GM18858 (cell line): ENCODE data around the gene CCL4L2.
"Not testable (repeated sequence)": the region's sequence is repeated elsewhere in the genome, so short reads cannot be mapped to it uniquely, and the experiment has no call there.

Source experiments
- ATAC-seq: cut with Tn5 transposase; IDR thresholded peaks from one replicate; pipeline ENCODE4 v1.9.1; 2021; ENCODE audit not compliant: unreplicated experiment

Gene CCL4L2

DNA sequence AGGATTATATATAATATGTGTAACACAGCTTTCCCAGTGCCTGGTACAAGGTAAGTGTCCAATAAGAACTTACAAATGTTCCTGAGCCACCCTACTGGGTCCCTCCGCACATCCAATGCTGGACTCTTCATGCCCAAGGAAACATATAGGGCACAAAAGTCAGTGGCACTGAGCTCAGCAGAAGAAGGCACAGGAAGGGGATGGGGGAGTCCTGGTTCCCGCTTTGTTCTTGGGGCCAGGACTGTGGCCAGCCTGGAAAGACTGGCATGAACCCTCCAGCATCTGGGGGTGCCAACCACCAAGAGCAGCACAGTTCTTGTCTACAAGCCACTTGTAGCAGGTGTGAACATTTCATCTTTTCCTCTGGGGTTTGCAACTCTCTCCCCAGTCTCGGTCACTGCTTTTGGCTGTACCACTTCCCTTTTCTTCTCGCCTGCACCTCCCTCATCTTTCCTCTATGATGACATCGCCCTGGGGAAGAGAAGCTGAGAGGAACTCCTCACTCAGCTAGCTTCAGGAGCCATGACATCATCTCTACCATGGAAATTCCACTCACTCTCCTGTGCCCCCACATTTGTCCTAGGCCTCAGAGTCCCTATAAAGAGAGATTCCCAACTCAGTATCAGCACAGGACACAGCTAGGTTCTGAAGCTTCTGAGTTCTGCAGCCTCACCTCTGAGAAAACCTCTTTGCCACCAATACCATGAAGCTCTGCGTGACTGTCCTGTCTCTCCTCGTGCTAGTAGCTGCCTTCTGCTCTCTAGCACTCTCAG is at the start of gene CCL4L2:
TSS of gene CCL4L2 (plus strand) at position 625 of the 773 bp plus-strand sequence.
- peak; percentile 45 for ATAC-seq

DNA sequence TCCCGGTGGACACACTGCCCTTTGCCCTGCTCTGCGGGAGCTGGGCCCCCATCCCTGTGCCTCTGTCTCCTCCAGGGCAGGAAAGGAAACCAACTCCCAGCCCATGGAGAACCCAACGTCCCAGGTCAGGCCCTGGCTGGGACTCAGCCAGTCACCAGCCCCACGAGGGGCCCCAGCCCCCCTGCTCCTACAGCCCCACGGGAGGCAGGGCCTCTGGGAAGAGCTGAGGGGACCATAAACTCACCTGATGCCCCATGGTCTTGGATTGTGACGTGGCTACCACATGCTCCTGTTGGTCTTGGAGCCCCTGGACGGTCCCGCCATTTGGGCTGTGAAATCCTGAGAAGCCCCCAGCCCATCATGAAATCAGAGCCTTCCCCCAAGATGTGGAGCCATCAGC is 42.0 kb upstream of the CCL4L2 start:
- ATAC-seq: not testable (repeated sequence)

DNA sequence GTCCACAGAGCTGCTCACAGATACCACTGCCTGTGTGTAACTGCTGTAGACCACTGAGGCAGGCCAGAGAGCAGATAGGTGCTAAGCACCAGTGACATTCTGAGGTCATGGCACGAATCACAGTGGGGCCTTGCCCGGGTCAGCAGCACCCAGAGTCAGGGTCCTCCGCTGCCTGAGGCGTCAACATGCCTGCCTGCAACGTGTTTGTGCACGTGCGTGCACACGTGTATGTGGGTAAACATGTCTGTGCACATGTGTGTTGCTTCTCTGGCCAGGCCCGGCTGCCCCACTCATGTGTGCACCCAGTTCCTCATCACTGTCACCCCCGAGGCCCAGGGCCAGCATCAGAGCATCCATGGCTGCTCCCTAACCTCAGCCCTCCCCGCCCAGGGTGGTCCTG is 34.3 kb upstream of the CCL4L2 start, which contains the start of gene TBC1D3B:
TSS of gene TBC1D3B (minus strand) at position 101 of the 400 bp plus-strand sequence. CDS start 1,586 bp downstream, outside the sequence.
- ATAC-seq: not testable (repeated sequence)

DNA sequence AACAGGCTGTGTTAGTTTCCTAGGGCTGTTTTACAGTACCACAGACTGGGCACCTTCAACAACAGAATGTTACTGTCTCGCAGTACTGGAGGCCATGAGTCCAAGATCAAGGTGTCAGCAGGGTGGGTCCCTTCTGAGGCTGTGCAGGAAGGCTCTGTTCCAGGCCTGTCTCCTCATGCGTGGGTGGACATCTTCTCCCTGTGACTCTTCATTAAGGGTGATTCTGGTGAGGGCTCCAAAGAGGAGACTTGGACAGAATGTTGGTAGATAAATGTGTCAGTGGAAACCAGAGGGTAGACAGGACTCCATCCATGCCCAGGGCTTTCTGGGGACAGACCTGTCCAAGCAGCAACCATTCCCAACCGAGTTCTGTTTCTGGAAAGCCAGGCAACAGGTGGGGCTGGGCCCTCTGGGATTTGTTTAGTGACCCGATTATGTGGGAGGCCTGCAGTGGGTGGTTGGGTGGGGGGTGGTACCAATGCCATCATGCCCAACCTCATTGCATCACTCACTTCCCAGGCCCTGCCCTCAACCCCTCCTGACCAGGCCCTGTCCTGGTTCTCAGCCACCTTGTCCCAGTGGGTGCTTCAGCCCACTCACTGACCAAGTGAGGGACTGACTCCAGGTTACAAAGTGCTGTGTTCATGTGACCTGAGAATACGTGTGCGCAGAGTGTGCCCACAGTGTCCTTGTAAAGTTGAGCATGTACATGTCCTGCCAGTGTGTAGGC is 29.3 kb upstream of the CCL4L2 start:
- not testable (repeated sequence) for ATAC-seq

DNA sequence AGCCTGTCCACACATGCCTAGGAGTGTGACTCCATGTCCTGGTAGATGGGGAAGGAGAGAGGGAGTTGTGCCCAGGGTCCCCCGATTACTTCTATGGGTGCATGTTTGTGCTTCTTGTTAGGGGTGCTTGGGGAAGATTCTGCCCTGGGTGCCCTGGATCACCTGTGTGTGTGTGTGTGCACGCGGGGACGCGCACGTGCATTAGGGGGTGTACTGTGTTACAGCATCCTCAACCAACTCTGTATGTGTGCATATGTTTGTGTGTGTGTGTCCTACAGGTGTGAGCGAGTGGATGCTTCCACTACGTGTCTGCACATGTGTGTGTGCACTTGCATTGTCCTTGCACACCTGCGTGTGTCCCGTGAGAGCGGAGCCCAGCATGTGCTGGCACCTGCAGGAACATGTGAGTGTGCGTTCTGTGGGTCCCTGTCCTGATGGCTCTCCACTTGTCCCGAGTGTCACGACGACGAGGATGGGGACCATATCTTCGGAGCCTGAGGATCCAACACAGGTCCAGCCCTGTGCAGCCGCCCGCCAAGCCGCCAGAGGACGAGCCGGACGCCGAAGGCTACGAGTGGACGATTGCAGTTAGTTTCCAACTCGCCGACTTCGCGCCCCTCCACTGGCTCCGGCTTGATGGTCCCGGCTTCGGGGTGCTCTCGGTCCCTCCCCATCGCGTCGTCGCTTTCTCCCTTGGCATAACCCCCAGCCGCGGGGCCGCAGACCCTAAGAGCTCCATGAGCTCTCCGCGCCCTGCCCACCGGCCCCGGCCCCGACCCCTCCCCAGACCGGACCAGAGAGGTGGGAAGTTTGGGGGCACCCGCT is 28.5 kb upstream of the CCL4L2 start:
- ATAC-seq: no peak

DNA sequence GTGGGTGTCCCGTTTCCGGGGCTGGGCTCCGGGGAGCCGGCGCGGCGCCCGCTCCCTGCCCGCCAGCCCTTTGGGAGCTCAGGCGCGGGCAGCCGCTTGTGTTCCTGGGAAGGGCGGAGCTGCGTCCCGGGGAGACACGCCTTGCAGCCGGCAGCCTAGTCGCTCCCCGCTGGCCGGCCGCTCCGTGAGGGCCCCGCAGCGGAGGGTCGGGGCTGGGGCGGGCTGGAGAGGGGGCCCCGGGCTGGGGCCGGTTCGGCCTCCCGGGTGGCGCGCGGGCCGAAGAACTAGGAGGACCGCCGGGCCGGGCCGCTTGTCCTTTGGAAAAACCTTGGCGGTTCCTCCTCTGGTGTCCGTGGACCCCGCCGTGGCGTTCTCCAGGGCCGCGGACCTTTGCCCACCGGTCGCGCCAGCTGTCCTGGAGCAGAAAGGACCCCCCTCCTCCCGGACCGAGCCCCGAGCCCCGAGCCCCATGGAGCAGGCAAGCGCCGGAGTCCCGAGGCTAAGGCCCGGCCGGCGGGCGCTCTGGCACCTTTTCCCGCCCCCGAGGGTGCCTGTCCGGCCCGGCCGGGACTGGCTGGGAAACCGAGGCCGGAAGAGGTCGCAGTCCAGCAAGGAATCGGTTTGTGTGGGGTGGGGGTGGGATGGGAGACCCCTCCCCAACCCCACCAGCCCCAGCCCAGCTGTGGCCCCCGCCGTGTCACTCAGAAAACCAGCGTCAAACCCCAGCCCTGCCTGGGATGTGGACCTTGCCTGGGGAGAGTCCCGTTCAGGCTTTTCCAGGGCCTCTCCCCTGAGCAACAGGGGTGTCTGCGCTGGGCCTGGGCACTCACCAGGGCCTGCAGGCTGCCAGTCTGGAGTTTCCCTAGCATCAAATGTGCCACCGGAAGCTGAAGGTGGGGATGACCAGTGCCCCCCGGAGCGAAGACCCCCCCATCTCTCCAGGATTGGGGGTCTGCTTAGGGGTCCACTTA is 27.6 kb upstream of the CCL4L2 start:
- ATAC-seq: no peak

DNA sequence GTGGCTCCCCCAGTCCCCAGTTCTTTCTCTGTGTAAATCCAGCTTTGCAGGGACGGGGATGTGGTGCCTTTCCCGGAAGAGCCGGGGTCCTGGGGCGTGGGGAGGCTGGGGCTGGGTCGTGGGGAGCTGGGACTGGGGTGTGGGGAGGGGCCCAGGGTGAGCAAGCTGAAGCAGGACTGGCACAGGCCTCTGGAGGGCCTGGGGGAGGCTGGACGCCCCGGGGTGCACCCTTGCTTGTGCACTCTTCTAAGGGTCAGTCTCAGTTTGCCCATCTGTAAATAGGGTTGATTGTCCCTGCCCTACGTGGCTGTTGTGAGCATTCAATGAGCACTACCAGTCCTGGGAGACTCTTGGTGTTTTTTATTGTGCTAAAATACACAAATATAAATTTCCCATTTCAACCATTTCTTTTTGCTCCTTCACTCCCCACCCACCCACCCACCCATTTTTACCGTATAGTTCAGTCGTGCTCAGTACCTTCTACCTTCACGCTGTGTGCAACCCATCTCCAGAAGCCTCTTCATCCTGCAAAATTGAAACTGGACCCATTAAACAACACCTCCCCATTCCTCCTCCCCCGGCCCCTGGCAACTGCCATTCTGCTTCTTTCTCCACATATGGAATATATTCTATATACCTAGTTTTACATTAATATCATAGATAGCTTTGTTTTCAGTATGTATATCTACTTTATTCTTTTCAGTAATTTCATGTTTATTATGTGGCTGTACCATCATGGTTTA is 26.7 kb upstream of the CCL4L2 start:
- no peak for ATAC-seq

DNA sequence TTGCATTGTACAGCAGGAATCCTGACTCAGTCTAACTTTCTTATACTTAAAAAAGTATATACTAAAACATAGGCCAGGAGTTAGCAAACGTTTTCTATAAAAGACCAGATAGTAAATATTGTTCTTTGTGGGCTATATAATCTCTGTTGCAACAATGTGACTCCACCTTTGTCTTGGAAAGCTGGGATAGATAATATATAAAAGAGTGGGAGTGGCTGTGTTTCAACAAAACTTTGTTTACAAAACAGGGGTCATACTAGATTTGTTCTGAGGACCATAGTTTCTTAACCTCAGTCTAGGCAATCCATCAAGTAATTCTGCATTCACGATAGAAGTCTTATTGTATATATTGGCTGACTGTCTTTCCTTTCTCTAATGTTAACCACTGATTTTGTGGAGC is 25.4 kb upstream of the CCL4L2 start:
- no peak for ATAC-seq

DNA sequence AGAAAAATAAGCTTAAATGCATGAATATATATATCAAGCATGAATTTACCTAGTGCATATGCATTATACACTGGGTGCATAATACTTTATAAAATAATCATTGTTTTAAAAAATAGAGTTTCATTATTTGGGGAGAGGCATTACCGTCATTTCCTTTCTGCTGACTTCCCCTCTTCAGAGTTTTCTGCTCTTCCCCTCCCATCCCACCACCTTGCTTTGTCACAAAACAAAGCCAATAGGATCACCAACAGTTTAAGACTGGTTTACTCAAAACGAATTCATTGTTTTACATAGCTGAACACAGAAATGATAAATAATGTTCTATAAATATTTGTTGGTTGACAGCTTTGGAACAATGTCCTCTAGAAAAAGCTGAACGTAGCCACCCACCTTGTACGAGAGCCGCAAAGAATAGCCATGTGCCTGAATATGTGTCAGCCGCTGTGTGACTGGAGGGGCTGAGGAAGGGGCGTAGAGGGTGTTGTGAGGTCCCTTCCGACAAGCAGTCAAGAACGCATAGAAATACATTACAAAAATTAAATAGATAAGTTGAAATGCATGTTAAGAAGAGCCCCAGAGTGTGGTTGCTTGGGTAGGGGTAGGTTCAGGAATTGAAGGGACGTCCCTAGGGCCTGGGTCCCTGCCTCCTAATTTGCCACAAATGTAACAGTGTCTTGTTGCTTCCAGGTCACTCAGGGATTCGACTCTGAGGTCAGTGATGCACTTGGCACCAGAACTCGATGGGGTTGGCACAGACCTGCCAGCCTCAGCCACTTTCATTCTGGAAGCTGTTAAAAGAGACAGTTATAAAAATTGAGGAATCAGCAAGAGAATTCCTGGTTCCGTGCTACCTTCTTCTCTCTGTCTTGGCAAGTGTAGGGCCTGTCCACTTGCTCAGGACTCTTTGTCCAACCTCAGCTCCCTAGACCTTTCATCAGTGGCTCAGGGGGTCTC is 23.8 kb upstream of the CCL4L2 start:
- ATAC-seq: not testable (repeated sequence)

DNA sequence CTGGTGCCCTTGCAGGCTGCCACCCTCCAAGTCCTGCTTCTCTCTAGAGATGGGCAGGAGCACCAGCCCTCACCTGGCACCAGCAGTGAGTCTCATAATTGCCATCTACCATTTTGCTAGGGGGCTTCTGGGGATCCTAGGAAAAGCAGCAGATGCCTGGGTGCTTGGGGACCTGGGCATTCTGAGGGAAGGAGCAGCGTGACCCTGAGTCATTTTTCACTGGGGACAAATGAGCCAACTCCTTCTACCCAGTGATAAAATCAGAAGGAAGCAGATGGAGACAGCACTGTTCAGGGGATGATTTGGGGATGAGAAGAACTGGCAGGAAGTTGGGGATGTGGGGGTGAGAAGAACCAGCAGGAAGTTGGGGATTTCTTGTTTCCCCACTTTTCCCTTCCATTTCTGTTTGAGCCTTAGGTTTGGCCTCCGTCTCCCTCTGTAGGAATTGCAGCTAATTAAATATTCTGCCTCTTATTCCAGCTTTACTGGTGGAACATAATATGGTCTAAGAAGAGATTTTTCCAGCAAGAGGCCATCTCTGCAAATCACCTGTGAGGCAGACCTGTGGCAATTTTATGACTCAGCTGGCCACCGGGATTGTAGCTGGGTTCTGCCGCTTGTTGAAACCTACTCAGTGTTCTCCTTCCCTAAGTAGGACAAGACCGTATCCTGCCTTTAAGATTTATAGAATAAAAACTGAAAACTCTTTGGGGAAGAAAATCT is 22.8 kb upstream of the CCL4L2 start:
- not testable (repeated sequence) for ATAC-seq

DNA sequence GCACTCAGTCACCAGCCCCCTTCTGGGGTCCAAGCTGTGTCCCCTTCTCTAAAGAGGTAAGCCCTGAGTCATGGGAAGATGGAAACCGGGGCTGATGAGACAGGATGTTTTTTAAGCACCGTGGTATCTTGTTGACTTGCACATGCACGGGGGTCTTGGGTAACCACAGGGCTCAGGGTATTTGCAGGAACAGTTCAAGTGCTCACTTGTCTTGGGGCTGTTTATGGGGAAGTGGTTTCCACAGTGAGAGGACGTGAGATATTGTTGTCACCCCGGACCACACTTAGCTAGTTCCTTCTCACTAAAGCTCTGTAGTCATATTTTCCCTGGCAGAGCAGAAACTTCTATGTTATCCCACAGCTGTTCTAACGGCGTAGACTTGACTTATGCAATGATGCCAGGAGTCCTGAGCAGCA is 22.0 kb upstream of the CCL4L2 start:
- peak; percentile 52 for ATAC-seq

DNA sequence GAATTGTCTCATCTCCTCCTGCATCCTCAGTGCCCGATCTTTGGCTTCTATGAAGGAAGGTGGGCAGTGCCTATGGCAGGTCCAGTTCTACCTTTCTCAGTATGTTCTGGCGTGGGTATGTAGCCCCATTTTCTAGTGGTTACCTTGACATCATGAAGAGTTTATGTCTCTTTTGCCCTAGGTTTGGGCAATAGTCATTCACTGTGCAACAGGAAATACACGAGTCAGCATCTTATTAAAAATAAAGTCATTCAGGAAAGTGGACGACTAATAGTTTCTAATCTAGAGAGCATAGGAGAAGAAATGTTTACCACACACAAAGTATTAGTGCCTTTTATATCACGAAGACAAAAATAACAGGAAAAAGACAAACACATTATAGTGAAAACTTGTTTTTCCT is 20.9 kb upstream of the CCL4L2 start:
- not testable (repeated sequence) for ATAC-seq

DNA sequence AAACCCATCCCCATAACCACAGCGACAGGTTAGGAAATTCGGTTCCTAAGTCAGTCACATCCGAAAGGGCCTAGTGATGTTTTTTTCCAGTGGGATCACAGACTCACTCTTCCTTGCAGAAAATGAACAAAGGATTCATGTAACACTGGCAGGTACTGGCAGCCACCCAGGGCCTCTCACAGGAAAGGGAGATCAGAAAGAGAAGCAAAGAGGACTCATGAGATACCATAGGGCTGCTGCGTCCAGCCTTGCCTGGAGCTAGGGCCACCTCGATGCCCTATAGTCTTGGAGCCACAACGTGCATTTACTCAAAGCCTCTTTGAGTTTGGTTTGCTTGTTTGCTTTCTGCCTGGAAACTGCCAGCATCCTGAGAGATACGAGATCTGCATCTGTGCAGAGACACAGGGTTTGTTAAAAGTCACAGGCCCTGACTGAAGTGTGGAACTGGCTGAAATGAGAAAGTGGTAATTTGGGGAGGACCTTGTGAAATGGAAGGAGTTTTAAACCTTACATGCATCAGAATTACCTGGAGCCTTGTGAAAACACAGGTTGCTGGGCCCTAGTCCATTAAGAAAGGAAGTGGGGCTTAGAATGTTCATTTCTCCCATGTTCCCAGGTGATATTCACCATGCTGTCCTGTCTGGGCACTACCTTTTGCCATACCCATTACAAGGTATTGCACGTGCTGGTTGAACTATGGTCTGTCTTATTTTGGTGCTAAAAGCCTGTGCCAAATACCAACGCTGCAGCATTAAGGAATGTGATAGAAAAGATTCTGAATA is 20.1 kb upstream of the CCL4L2 start:
- ATAC-seq: not testable (repeated sequence)

DNA sequence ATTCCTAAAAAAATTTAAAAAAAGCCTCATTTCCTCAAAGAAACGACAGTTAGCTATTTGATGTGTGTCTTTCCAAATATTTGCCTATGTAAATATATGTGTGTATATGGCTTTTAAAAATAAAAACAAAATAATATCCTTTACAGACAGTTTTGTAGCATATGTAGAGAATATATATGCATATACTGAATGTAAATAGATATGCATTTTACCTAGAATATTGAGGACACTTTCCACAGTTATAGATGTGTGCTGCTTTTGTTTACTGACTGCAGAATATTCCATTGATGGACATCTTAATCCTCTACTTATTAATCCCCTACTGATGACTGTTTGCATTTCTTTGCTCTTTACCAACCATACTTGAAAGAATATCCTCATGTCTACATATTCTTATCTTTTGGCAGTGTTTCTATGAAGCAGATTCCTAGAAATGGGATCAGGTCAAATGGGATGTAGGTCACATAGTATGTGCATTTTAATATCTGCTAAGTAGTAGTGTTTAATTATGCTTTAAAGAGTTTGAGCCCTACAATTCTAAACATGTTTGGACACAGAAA is 17.6 kb upstream of the CCL4L2 start:
- no peak for ATAC-seq

DNA sequence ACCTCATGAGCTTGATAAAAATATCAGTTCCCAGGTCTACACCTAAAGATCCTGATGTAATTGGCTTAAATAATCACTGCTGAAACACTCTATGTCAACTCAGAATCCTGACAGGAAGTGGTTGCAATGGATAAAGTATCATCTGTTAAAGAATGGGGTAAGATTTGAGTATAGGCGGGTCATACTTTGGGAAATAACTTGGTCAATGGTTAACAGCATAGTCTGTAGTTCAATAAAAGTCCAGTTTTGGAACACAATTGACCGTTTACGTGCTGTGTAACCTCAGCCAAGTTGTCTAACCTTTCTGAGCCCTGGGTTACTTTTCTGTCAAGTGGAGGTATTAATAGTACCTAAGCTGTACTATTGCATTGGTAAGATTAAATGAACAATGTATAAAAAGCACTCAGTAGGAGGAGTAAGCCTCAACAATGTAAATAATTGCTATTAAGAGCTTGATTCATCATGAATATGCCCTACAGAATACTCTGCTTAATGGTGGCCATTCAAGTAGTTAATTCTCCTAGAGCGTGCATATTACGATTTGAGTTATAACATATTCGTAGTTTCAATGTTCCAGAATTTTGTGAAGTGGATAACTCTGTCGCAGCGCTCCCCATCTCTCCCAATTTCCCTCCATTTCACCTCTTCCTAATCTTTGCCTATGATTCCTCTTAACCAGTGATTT is 16.6 kb upstream of the CCL4L2 start:
- ATAC-seq: not testable (repeated sequence)
